NCI-H2081 treated with DMSO at 0.1 percent for 48 hours (cell line): ENCODE results near the gene OTUD5.
"Not testable (repeated sequence)": the region's sequence is repeated elsewhere in the genome, so short reads cannot be mapped to it uniquely, and the experiment has no call there.

Experiments used
- DNase-seq: peaks from one replicate; lab custom pipeline; 2025; lab: John Stamatoyannopoulos, UW

OTUD5 gene

DNA sequence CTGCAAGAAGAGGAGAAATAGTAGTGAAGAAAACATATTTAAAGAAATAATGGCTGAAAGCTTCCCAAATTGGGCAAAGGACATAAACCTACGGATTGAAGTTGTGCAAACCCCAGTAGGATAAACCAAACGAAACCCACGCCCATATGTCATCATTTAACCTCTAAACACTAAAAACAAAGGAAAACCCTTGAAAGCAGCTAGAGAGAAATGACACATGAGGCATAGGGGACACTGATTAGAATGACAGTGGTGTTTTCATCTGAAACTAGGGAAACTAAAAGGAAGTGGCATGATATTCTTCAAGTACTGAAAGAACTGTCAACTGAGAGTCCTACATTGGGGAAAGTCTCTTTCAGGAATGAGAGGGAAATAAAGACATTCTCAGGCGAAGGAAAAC lies 80.5 kb downstream of the OTUD5 start:
- DNase-seq, result not testable (repeated sequence)
